IMR-90 (cell line): ENCODE measurements around the gene CEMP1.

Source experiments
- CEBPB ChIP-seq: IDR thresholded peaks from 2 replicates; pipeline ENCODE4 v1.6.1; 2012; ENCODE audit warnings: low read depth, low read length, improper control_type of control experiment
- CHD1 ChIP-seq: IDR thresholded peaks from 2 replicates; pipeline ENCODE4 v1.6.1; 2012; ENCODE audit warnings: low read depth, low read length, improper control_type of control experiment
- CTCF ChIP-seq: conservative IDR thresholded peaks from 2 replicates; pipeline ENCODE4 v1.5.1; 2012; ENCODE audit warnings: mild to moderate bottlenecking, low read depth, low read length, improper control_type of control experiment
- FOS ChIP-seq: fragments of 150-350 bp; IDR thresholded peaks from 2 replicates; pipeline ENCODE4 v1.6.1; 2016; ENCODE audit warnings: low read depth, low read length
- MAFK ChIP-seq: IDR thresholded peaks from 2 replicates; pipeline ENCODE4 v1.6.1; 2012; ENCODE audit warnings: low read depth, low read length, improper control_type of control experiment
- MAZ ChIP-seq: IDR thresholded peaks from 2 replicates; pipeline ENCODE4 v1.6.1; 2012; ENCODE audit warnings: low read depth, mild to moderate bottlenecking, low read length, improper control_type of control experiment, moderate library complexity, borderline replicate concordance
- MXI1 ChIP-seq: IDR thresholded peaks from 2 replicates; pipeline ENCODE4 v1.6.1; 2012; ENCODE audit warnings: low read depth, mild to moderate bottlenecking, low read length, moderate library complexity, borderline replicate concordance
- NFE2L2 ChIP-seq: fragments of 150-350 bp; IDR thresholded peaks from 2 replicates; pipeline ENCODE4 v1.6.1; 2016; ENCODE audit warnings: low read depth, mild to moderate bottlenecking, low read length
- POLR2A ChIP-seq: IDR thresholded peaks from 2 replicates; pipeline ENCODE4 v1.6.1; 2012; ENCODE audit warnings: mild to moderate bottlenecking, low read depth, low read length
- RAD21 ChIP-seq: IDR thresholded peaks from 2 replicates; pipeline ENCODE4 v1.6.1; 2012; ENCODE audit warnings: low read length, improper control_type of control experiment
- RCOR1 ChIP-seq: IDR thresholded peaks from 2 replicates; pipeline ENCODE4 v1.6.1; 2012; ENCODE audit warnings: mild to moderate bottlenecking, low read length, improper control_type of control experiment; ENCODE audit not compliant: insufficient replicate concordance
- RFX5 ChIP-seq: IDR thresholded peaks from 2 replicates; pipeline ENCODE4 v1.8.0; 2012; ENCODE audit warnings: low read depth, mild to moderate bottlenecking, low read length, moderate library complexity
- SMC3 ChIP-seq: fragments of 150-350 bp; IDR thresholded peaks from 2 replicates; pipeline ENCODE4 v1.6.1; 2016; ENCODE audit warnings: low read depth, mild to moderate bottlenecking, antibody characterized with exemption, low read length, moderate library complexity
- USF2 ChIP-seq: fragments of 150-350 bp; IDR thresholded peaks from 2 replicates; pipeline ENCODE4 v1.6.1; 2017; ENCODE audit warnings: mild to moderate bottlenecking, antibody characterized with exemption, low read length, low read depth

- TF ChIP-seq CTCF: no peak
- TF ChIP-seq RCOR1: no peak
- TF ChIP-seq POLR2A: no peak
- TF ChIP-seq RFX5: no peak
- no peak for TF ChIP-seq CEBPB
- TF ChIP-seq MXI1: no peak
- no peak; the same call in 1 of the 2 replicates for TF ChIP-seq MAZ
- no peak for TF ChIP-seq NFE2L2
- no peak for TF ChIP-seq RAD21
- no peak for TF ChIP-seq CHD1
- TF ChIP-seq USF2: no peak
- no peak for TF ChIP-seq SMC3
- TF ChIP-seq MAFK: no peak
- TF ChIP-seq FOS: no peak
Measured at GRCh38 chr16:2482708-2483534, 48.3 kb downstream of the CEMP1 start.
